HEK293 (cell line): Measurements from ENCODE around the gene LSM2.

Source experiments
- CTCF ChIA-PET: fragments of 350-600 bp; formaldehyde crosslinking; extraction: SDS; loops from one replicate; lab custom pipeline; 2021; ENCODE audit warnings: antibody characterized with exemption; lab: Yijun Ruan, JAX
- POLR2A ChIA-PET: fragments of 300-600 bp; formaldehyde crosslinking; extraction: SDS; loops from one replicate; lab custom pipeline; 2020; ENCODE audit warnings: antibody characterized with exemption, inconsistent platforms; lab: Yijun Ruan, JAX
- H3K27ac ChIP-seq: fragments of 200-500 bp; sonication (Bioruptor generic); 2 replicates; pipeline ENCODE4 v1.5.1; 2014; ENCODE audit warnings: low read depth, low read length, control low read depth, inconsistent platforms; ENCODE audit errors: extremely low read depth
- H3K36me3 ChIP-seq, 2 experiments: fragments of 200-500 bp in 1 of 2; sonication (Bioruptor generic) in 1 of 2; 1 replicate in 1 of 2; 2 replicates in 1 of 2; pipeline ENCODE4 v1.5.1; 2014 to 2017; ENCODE audit warnings: inconsistent platforms in 2 of 2, low read length in 2 of 2; ENCODE audit not compliant: control insufficient read depth in 2 of 2, insufficient read depth in 1 of 2
- H3K4me1 ChIP-seq: fragments of 200-500 bp; sonication (Bioruptor generic); 2 replicates; pipeline ENCODE4 v1.5.1; 2014; ENCODE audit warnings: mild to moderate bottlenecking, low read length, inconsistent platforms; ENCODE audit not compliant: control insufficient read depth, insufficient read depth
- H3K4me3 ChIP-seq: 2 replicates; pipeline ENCODE4 v1.5.1; 2011; ENCODE audit warnings: low read depth, mild to moderate bottlenecking, control low read depth, low read length, moderate library complexity
- H3K9me3 ChIP-seq: fragments of 200-500 bp; sonication (Bioruptor generic); 2 replicates; pipeline ENCODE4 v1.5.1; 2014; ENCODE audit warnings: low read depth, low read length, inconsistent platforms; ENCODE audit not compliant: control insufficient read depth, insufficient read depth
- EGR2 ChIP-seq: fragments of 450-650 bp; formaldehyde crosslinking; IDR thresholded peaks from 2 replicates; pipeline ENCODE4 v1.5.1; 2016; ENCODE audit warnings: low read depth, missing biosample characterization, missing genetic modification characterization
- HIC1 ChIP-seq: fragments of 450-650 bp; formaldehyde crosslinking; IDR thresholded peaks from 2 replicates; pipeline ENCODE4 v1.5.1; 2016; ENCODE audit warnings: missing biosample characterization, missing genetic modification characterization
- HOXD13 ChIP-seq: sonication (generic); formaldehyde crosslinking; IDR thresholded peaks from 2 replicates; pipeline ENCODE4 v1.8.0; 2022; ENCODE audit warnings: missing genetic modification reagents, borderline replicate concordance
- INSM2 ChIP-seq: fragments of 450-650 bp; formaldehyde crosslinking; IDR thresholded peaks from 2 replicates; pipeline ENCODE4 v1.5.1; 2016; ENCODE audit warnings: missing biosample characterization, missing genetic modification characterization
- MEIS1 ChIP-seq: sonication (generic); formaldehyde crosslinking; IDR thresholded peaks from 2 replicates; pipeline ENCODE4 v1.8.1; 2022; ENCODE audit warnings: missing genetic modification reagents, mild to moderate bottlenecking, borderline replicate concordance
- PRDM2 ChIP-seq: fragments of 450-650 bp; formaldehyde crosslinking; IDR thresholded peaks from 2 replicates; pipeline ENCODE4 v1.5.1; 2016; ENCODE audit warnings: missing biosample characterization, missing genetic modification characterization, borderline replicate concordance
- REST ChIP-seq: fragments of 450-650 bp; formaldehyde crosslinking; IDR thresholded peaks from 2 replicates; pipeline ENCODE4 v1.5.1; 2016; ENCODE audit warnings: missing biosample characterization, missing genetic modification characterization
- SP2 ChIP-seq: fragments of 450-650 bp; formaldehyde crosslinking; IDR thresholded peaks from 2 replicates; pipeline ENCODE4 v1.5.1; 2016; ENCODE audit warnings: missing biosample characterization, missing genetic modification characterization
- ZBTB21 ChIP-seq: fragments of 450-650 bp; formaldehyde crosslinking; IDR thresholded peaks from 2 replicates; pipeline ENCODE4 v1.5.1; 2017; ENCODE audit warnings: missing biosample characterization, missing genetic modification characterization
- ZBTB26 ChIP-seq: fragments of 450-650 bp; formaldehyde crosslinking; optimal IDR thresholded peaks from 2 replicates; pipeline ENCODE3; 2016; ENCODE audit warnings: missing biosample characterization, mild to moderate bottlenecking, missing genetic modification characterization
- ZBTB49 ChIP-seq: fragments of 450-650 bp; formaldehyde crosslinking; IDR thresholded peaks from 2 replicates; pipeline ENCODE4 v1.5.1; 2016; ENCODE audit warnings: missing biosample characterization, missing genetic modification characterization, low read depth
- ZFP41 ChIP-seq: fragments of 450-650 bp; formaldehyde crosslinking; IDR thresholded peaks from 2 replicates; pipeline ENCODE4 v1.5.1; 2016; ENCODE audit warnings: missing biosample characterization, missing genetic modification characterization, borderline replicate concordance
- ZNF2 ChIP-seq: fragments of 450-650 bp; formaldehyde crosslinking; IDR thresholded peaks from 2 replicates; pipeline ENCODE4 v1.5.1; 2016; ENCODE audit warnings: missing biosample characterization, missing genetic modification characterization
- ZNF23 ChIP-seq: fragments of 450-650 bp; formaldehyde crosslinking; IDR thresholded peaks from 2 replicates; pipeline ENCODE4 v1.5.1; 2016; ENCODE audit warnings: missing biosample characterization, missing genetic modification characterization, borderline replicate concordance
- ZNF335 ChIP-seq: fragments of 450-650 bp; formaldehyde crosslinking; conservative IDR thresholded peaks from 2 replicates; pipeline ENCODE4 v1.5.1; 2016; ENCODE audit warnings: missing biosample characterization, missing genetic modification characterization
- ZNF548 ChIP-seq: fragments of 450-650 bp; formaldehyde crosslinking; IDR thresholded peaks from 2 replicates; pipeline ENCODE4 v1.5.1; 2016; ENCODE audit warnings: missing biosample characterization, missing genetic modification characterization
- ZNF585B ChIP-seq: fragments of 450-650 bp; formaldehyde crosslinking; IDR thresholded peaks from 2 replicates; pipeline ENCODE4 v1.5.1; 2016; ENCODE audit warnings: missing biosample characterization, missing genetic modification characterization
- ZNF624 ChIP-seq: fragments of 450-650 bp; formaldehyde crosslinking; IDR thresholded peaks from 2 replicates; pipeline ENCODE4 v1.5.1; 2017; ENCODE audit warnings: missing biosample characterization, missing genetic modification characterization
- ZNF670 ChIP-seq: fragments of 450-650 bp; formaldehyde crosslinking; IDR thresholded peaks from 2 replicates; pipeline ENCODE4 v1.5.1; 2016; ENCODE audit warnings: missing biosample characterization, missing genetic modification characterization, low read depth
- ZNF785 ChIP-seq: fragments of 450-650 bp; formaldehyde crosslinking; IDR thresholded peaks from 2 replicates; pipeline ENCODE4 v1.5.1; 2016; ENCODE audit warnings: missing biosample characterization, missing genetic modification characterization

Gene LSM2

GRCh38 chr6:31761343-31761742 is 45.4 kb downstream of the LSM2 start:
- POLR2A ChIA-PET = interaction anchor here (1.4 to 1.7 kb wide), 2 partner anchors 9 to 16 kb away, joined by 4 to 5 read pairs; partner anchors contain the start of gene VWA7
- H3K9me3 ChIP-seq = no peaks in the 10 kb centered on the region
- no peak for TF ChIP-seq ZNF2 (tag by site-specific recombination)
- no peak for TF ChIP-seq MEIS1 (CRISPR knock-in tag)
- TF ChIP-seq ZBTB21 (tag by site-specific recombination) = no peak
- no peak for TF ChIP-seq REST
- no peak for TF ChIP-seq HIC1 (tag by site-specific recombination)
- no peak for TF ChIP-seq ZBTB49 (tag by site-specific recombination)
- no peak for TF ChIP-seq ZFP41 (tag by site-specific recombination)
- no peak for TF ChIP-seq ZNF785 (tag by site-specific recombination)
- TF ChIP-seq INSM2 = no peak
- TF ChIP-seq ZNF335 (tag by site-specific recombination) = no peak
- TF ChIP-seq ZNF670 (tag by site-specific recombination) = no peak
- TF ChIP-seq PRDM2 (tag by site-specific recombination) = no peak
- no peak for TF ChIP-seq ZBTB26 (tag by site-specific recombination)
- TF ChIP-seq SP2 (tag by site-specific recombination) = no peak
- TF ChIP-seq HOXD13 (CRISPR knock-in tag) = no peak
- no peak for TF ChIP-seq ZNF23
- no peak for TF ChIP-seq ZNF585B (tag by site-specific recombination)
- TF ChIP-seq ZNF624 (tag by site-specific recombination) = no peak
- no peak for TF ChIP-seq ZNF548 (tag by site-specific recombination)
- no peak for TF ChIP-seq EGR2
- TF ChIP-seq, all 188 proteins: peak for 0
- Histone ChIP-seq H3K36me3 (peaks cover 14 to 70% of the 10 kb centered on the region in 2 experiments; a peak in 2 of 3 replicates), H3K4me3 (no peak overlapping the region), H3K27ac (no peak overlapping the region), H3K4me1 (no peaks in the 10 kb centered on the region)
- CTCF ChIA-PET = interaction anchor here (3.9 kb wide), 1 partner anchor 8 kb away, joined by 33 read pairs; no protein-coding TSS in a partner anchor
